ENCODE results near the gene EXOC1L. TPM values are rescaled to one million over a fixed set of nuclear protein-coding genes. Genes with fewer than 3 reads are reported as not detected.

Gene EXOC1L
- total and polyA plus RNA-seq, 9 of the 15 experiments (the other 6 are each of a cell fraction or from before 2014, with no cell fraction given): 0.38 to 3.9 (median 1.0) TPM; not detected in 1

GRCh38 chr4:55838356-55838755, 18.8 kb downstream of the EXOC1L start:
- CTCF ChIA-PET (ENCODE audit: low intra/inter-chr PET ratio): no interaction called here

More at GRCh38 chr4:55838356-55838755, 18.8 kb downstream of the EXOC1L start:
- FAIRE-seq (no peak), ATAC-seq (no peak), DNase-seq (ENCODE audit: extremely low read depth in 1 of 4, low spot score in 3 of 4) (no peak)
- Histone ChIP-seq H3K4me1 (replicated peaks in 1 of 2; ENCODE audit: control insufficient read depth in 2 of 2, insufficient read depth in 2 of 2, low read length in 2 of 2) (peaks cover 0 to 4% of the 10 kb centered on the region in 2 experiments; a peak in 2 of 5 replicates), H3K36me3 (ENCODE audit: control insufficient read depth, insufficient read depth, low read length) (no peaks in the 10 kb centered on the region), H3K9me1 (ENCODE audit: control insufficient read depth, insufficient read depth, low read length) (no peaks in the 10 kb centered on the region), H3K9me3 (replicated peaks; ENCODE audit: control insufficient read depth, insufficient read depth, low read depth, low read length) (no peaks in the 10 kb centered on the region; the same call in 1 of the 2 replicates), H3K9ac (ENCODE audit: insufficient read depth in 1 of 2, low read depth in 2 of 2, low read length in 2 of 2) (no peak overlapping the region), H3K79me2 (ENCODE audit: control insufficient read depth, insufficient read depth, low read length) (no peaks in the 10 kb centered on the region), H2AFZ (ENCODE audit: low read depth, low read length) (no peak overlapping the region), H3K27ac (ENCODE audit: extremely low read depth, low read depth, low read length) (no peak overlapping the region), H3K4me3 (no peak overlapping the region), H3K27me3 (ENCODE audit: control insufficient read depth in 2 of 2, insufficient read depth in 2 of 2, low read length in 2 of 2) (no peaks in the 10 kb centered on the region), H3K4me2 (ENCODE audit: insufficient read depth, low read length) (no peak overlapping the region), H4K20me1 (replicated peaks; ENCODE audit: control insufficient read depth, insufficient read depth, low read length) (no peaks in the 10 kb centered on the region)
- TF ChIP-seq MAFG (tag; conservative IDR thresholded peaks at IDR 0.05) (no peak), MAFF (IDR thresholded peaks at IDR 0.05; ENCODE audit: low read length) (no peak), HDAC6 (IDR thresholded peaks at IDR 0.05; ENCODE audit: low read depth, low read length) (no peak), THRA (IDR thresholded peaks at IDR 0.05) (no peak), HNRNPH1 (optimal IDR thresholded peaks at IDR 0.05; ENCODE audit: low read depth, low read length) (no peak), TCF7 (IDR thresholded peaks at IDR 0.05; ENCODE audit: borderline replicate concordance) (no peak), RAD51 (IDR thresholded peaks at IDR 0.05; ENCODE audit: borderline replicate concordance, low read depth) (no peak), YY1 (IDR thresholded peaks at IDR 0.05; ENCODE audit: borderline replicate concordance in 1 of 3, control insufficient read depth in 1 of 3, extremely low read depth in 1 of 3, insufficient read depth in 3 of 3, insufficient read length in 1 of 3, insufficient replicate concordance in 2 of 3, low read depth in 1 of 3, low read length in 2 of 3) (no peak)
- 13% methylated on average over 1 of the region's 1 CpG for WGBS (ENCODE audit: insufficient coverage, low coverage, missing lambda C conversion rate)
- in situ Hi-C loops (cut with MboI) (no loop called here), intact Hi-C loops (cut with micrococcal nuclease) (no loop called here)
- BruUV-seq (replicated peaks): no TSS peak
- POLR2A ChIA-PET: no interaction called here
